HG02798 (cell line): Measurements from ENCODE around the gene CAPZA3.
"Not testable (repeated sequence)": the region's sequence is repeated elsewhere in the genome, so short reads cannot be mapped to it uniquely, and the experiment has no call there.

Source experiments
- ATAC-seq: cut with Tn5 transposase; IDR thresholded peaks from one replicate; pipeline ENCODE4 v1.9.1; 2021; ENCODE audit warnings: mild to moderate bottlenecking; ENCODE audit not compliant: unreplicated experiment, poor library complexity

CAPZA3 gene

GRCh38 chr12:18737819-18738218 is at the start of gene CAPZA3, which contains the start of gene PLCZ1:
TSS of gene CAPZA3 (plus strand) at chr12:18738119. CDS start at chr12:18738269, 150 bp downstream.
TSS of gene PLCZ1 (minus strand) at chr12:18738012. CDS start at chr12:18737371, 641 bp downstream.
- no peak for ATAC-seq

GRCh38 chr12:18689771-18690170 is 48.1 kb upstream of the CAPZA3 start:
- no peak for ATAC-seq

GRCh38 chr12:18690653-18691052 is 47.3 kb upstream of the CAPZA3 start:
- ATAC-seq: no peak

GRCh38 chr12:18693986-18694385 is 43.9 kb upstream of the CAPZA3 start:
- ATAC-seq: not testable (repeated sequence)

GRCh38 chr12:18696971-18697602 is 40.8 kb upstream of the CAPZA3 start:
- ATAC-seq: no peak

GRCh38 chr12:18700271-18700670 is 37.6 kb upstream of the CAPZA3 start:
- no peak for ATAC-seq

GRCh38 chr12:18703321-18703720 is 34.6 kb upstream of the CAPZA3 start:
- no peak for ATAC-seq

GRCh38 chr12:18703911-18704310 is 34.0 kb upstream of the CAPZA3 start:
- ATAC-seq: no peak

GRCh38 chr12:18706798-18707197 is 31.1 kb upstream of the CAPZA3 start:
- no peak for ATAC-seq

GRCh38 chr12:18716236-18716635 is 21.7 kb upstream of the CAPZA3 start:
- no peak for ATAC-seq

- ATAC-seq: no peak
Observed at GRCh38 chr12:18718462-18718861, 19.5 kb upstream of the CAPZA3 start.

GRCh38 chr12:18719922-18720510 is 17.9 kb upstream of the CAPZA3 start:
- no peak for ATAC-seq

GRCh38 chr12:18720690-18721089 is 17.2 kb upstream of the CAPZA3 start:
- no peak for ATAC-seq

- ATAC-seq: no peak
Observed at GRCh38 chr12:18721452-18721851, 16.5 kb upstream of the CAPZA3 start.

GRCh38 chr12:18723752-18724151 is 14.2 kb upstream of the CAPZA3 start:
- no peak for ATAC-seq

GRCh38 chr12:18731156-18731555 is 6.8 kb upstream of the CAPZA3 start:
- ATAC-seq: no peak

GRCh38 chr12:18747895-18748294 is 10.0 kb downstream of the CAPZA3 start:
- no peak for ATAC-seq

- ATAC-seq: no peak
Observed at GRCh38 chr12:18749386-18749957, 11.6 kb downstream of the CAPZA3 start.

GRCh38 chr12:18750085-18750484 is 12.2 kb downstream of the CAPZA3 start:
- ATAC-seq: no peak

GRCh38 chr12:18751866-18752265 is 13.9 kb downstream of the CAPZA3 start:
- no peak for ATAC-seq

GRCh38 chr12:18752280-18752920 is 14.5 kb downstream of the CAPZA3 start:
- ATAC-seq: no peak
